ENCODE data around the gene TTLL13. TPM values are rescaled to one million over a fixed set of nuclear protein-coding genes. Genes with fewer than 3 reads are reported as not detected.
"Not testable (repeated sequence)": the region's sequence is repeated elsewhere in the genome, so short reads cannot be mapped to it uniquely, and the experiment has no call there.

TTLL13 gene
- total and polyA plus RNA-seq, 2 of the 8 experiments (the other 6 are each of a cell fraction or from before 2014, with no cell fraction given) = 0.03 TPM; not detected in 1

DNA sequence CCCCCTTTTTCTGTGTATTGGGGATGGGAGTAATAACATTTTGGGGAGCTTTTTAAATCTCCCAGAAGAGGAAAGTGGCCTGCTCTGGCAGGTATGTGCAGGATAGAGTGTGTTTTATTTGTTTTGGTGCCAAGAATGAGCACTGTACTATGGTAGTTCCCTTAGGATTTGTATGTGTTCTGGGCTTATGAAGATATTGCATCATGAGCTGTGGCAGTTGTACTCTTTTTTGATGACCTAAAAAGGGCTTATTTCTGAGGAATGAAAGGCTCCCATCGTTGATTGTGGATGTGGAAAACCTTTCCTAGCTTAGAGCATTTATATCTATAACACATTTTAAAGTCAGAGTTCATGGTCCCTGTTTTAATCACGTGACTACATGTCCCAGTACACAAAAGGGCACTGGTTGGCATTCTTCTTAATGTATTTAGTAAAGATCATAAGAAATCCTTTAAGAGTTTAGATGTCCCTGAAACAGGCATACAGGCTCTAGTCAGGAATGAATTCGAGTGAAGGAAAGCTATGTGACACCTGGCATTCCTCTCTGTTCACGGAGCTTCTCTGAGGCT, 47.0 kb downstream of the TTLL13 start:
- H3K4ac ChIP-seq (replicated peaks; ENCODE audit: insufficient read length, low read depth, low read length); H3K4me2 ChIP-seq (ENCODE audit: insufficient read depth in 1 of 2, low read depth in 2 of 2, low read length in 2 of 2); H2BK12ac ChIP-seq (ENCODE audit: low read depth, low read length); H2AFZ ChIP-seq (ENCODE audit: low read length); H3K9me3 ChIP-seq (ENCODE audit: insufficient read depth in 2 of 2, low read depth in 1 of 2, low read length in 1 of 2); H3K79me2 ChIP-seq (ENCODE audit: control insufficient read depth in 1 of 2, insufficient read depth in 2 of 2, low read length in 2 of 2); H4K5ac ChIP-seq (ENCODE audit: insufficient read length, low read depth, low read length); H3K27me3 ChIP-seq (replicated peaks in 1 of 4; ENCODE audit: control insufficient read depth in 3 of 4, extremely low read depth in 1 of 4, insufficient read depth in 3 of 4, low read length in 3 of 4); H4K91ac ChIP-seq (replicated peaks; ENCODE audit: insufficient read length, low read length); H4K8ac ChIP-seq (ENCODE audit: extremely low read depth, insufficient read depth, low read length); H3K4me3 ChIP-seq (ENCODE audit: extremely low read depth in 1 of 4, insufficient read depth in 2 of 4, low read depth in 3 of 4, low read length in 4 of 4); DNase-seq (ENCODE audit: low read depth in 1 of 2, low spot score in 2 of 2); H2BK20ac ChIP-seq (ENCODE audit: low read length); H3K56ac ChIP-seq (replicated peaks; ENCODE audit: insufficient read length, low read depth, low read length); H2AK5ac ChIP-seq (ENCODE audit: low read depth, low read length); H4K20me1 ChIP-seq (replicated peaks in 1 of 2; ENCODE audit: control insufficient read depth in 1 of 2, insufficient read depth in 2 of 2, low read length in 2 of 2); H2BK120ac ChIP-seq (replicated peaks; ENCODE audit: low read depth, low read length); H3K79me1 ChIP-seq (ENCODE audit: low read depth, low read length); H2BK5ac ChIP-seq (ENCODE audit: low read depth, low read length); POLR2A ChIA-PET (ENCODE audit: partially characterized antibody); H3K23ac ChIP-seq (ENCODE audit: insufficient read length); H3K18ac ChIP-seq (ENCODE audit: extremely low read depth, low read length); H3K27ac ChIP-seq (ENCODE audit: low read depth, low read length); FAIRE-seq; H3K23me2 ChIP-seq (ENCODE audit: low read depth, low read length); H3K9ac ChIP-seq (replicated peaks in 1 of 4; ENCODE audit: extremely low read depth in 1 of 4, low read depth in 3 of 4, low read length in 3 of 4); H2BK15ac ChIP-seq (ENCODE audit: low read length); H3K36me3 ChIP-seq (ENCODE audit: control insufficient read depth in 2 of 4, insufficient read depth in 4 of 4, low read length in 3 of 4); H3K14ac ChIP-seq (ENCODE audit: insufficient read length); H3K4me1 ChIP-seq (replicated peaks in 1 of 4; ENCODE audit: control insufficient read depth in 3 of 4, insufficient read depth in 4 of 4, low read length in 3 of 4): not testable (repeated sequence)
- 78% methylated on average over 4 of the region's 4 CpGs; no CpG with 5 or more reads in 1 of the 2 experiments for WGBS, 2 experiments (ENCODE audit: extremely low coverage in 1 of 2, insufficient coverage in 1 of 2, insufficient read length in 1 of 2, insufficient replicate concordance in 2 of 2, low coverage in 1 of 2, low lambda C conversion rate in 2 of 2, missing lambda C conversion rate in 1 of 2)
- CTCF ChIA-PET (ENCODE audit: partially characterized antibody) = interaction anchor here (0.6 to 4.6 kb wide), 9 partner anchors 9 to 590 kb away, joined by 3 to 46 read pairs (median 3); partner anchors contain the start of gene ZNF774
